Measurements from ENCODE around the gene PTGIR. TPM values are rescaled to one million over a fixed set of nuclear protein-coding genes. Genes with fewer than 3 reads are reported as not detected.
A peak's percentile ranks its signal among the peaks of the same experiment; 100 is the strongest.

PTGIR gene
- total RNA-seq, 4 donors from 2014 or later = 0.55 to 2.4 (median 2.2) TPM; not detected in 1

- WGBS, 2 donors (ENCODE audit: low coverage in 1 of 2) = 0 to 1% methylated on average over 5 to 87 of the region's 93 CpGs
- H3K27ac ChIP-seq = peak overlapping the region; percentile 97 to 100 (median 98)
- intact Hi-C loops (cut with DNase I; ENCODE audit: low total_unique reads) = loop anchor here (5.0 kb wide), 2 partner anchors 62 to 147 kb away; partner anchors contain the start of genes DACT3, FKRP and STRN4
- TF ChIP-seq POLR2A (IDR thresholded peaks at IDR 0.05) = peak; percentile 84
- TF ChIP-seq POLR2AphosphoS5 (IDR thresholded peaks at IDR 0.05) = peak; percentile 32 to 70 (median 65)
- no peak for TF ChIP-seq EP300 (IDR thresholded peaks at IDR 0.05; ENCODE audit: low read depth)
- peak in 2 of 5 experiments; percentile 9 to 14 for TF ChIP-seq CTCF (IDR thresholded peaks at IDR 0.05)
- H3K9me3 ChIP-seq = no peaks in the 10 kb centered on the region
- H3K4me1 ChIP-seq = peaks cover 19 to 42% (median 29%) of the 10 kb centered on the region in 4 donors
- in situ Hi-C loops (cut with MboI; ENCODE audit: low pct_ligation_motif_present in 1 of 4, low pct_unique_long_range_greater_than_20kb in 1 of 4, low sequenced_read_pairs in 3 of 4) = no loop called here
- H3K36me3 ChIP-seq = no peaks in the 10 kb centered on the region
- DNase-seq = peak; percentile 98
- peak overlapping the region; percentile 71 to 100 (median 100) for H3K4me3 ChIP-seq
- no peaks in the 10 kb centered on the region for H3K27me3 ChIP-seq
These were observed 24.2 kb downstream of the PTGIR start for GRCh38 chr19:46600384-46601317.

- Histone ChIP-seq H3K36me3 (no peaks in the 10 kb centered on the region), H3K27me3 (no peaks in the 10 kb centered on the region), H3K4me3 (peak overlapping the region; percentile 71 to 100 (median 100)), H3K4me1 (peaks cover 12 to 34% (median 26%) of the 10 kb centered on the region in 4 donors), H3K27ac (peak overlapping the region; percentile 97 to 100 (median 98)), H3K9me3 (no peaks in the 10 kb centered on the region)
- in situ Hi-C loops (cut with MboI; ENCODE audit: low pct_ligation_motif_present in 1 of 4, low pct_unique_long_range_greater_than_20kb in 1 of 4, low sequenced_read_pairs in 3 of 4) (no loop called here), intact Hi-C loops (cut with DNase I; ENCODE audit: low total_unique reads) (loop anchor here (5.0 kb wide), 2 partner anchors 62 to 147 kb away; partner anchors contain the start of genes DACT3, FKRP and STRN4)
- DNase-seq = no peak
- 61 to 80% methylated on average over 1 to 9 of the region's 9 CpGs for WGBS, 2 donors (ENCODE audit: low coverage in 1 of 2)
- TF ChIP-seq CTCF (IDR thresholded peaks at IDR 0.05) = no peak
- TF ChIP-seq POLR2AphosphoS5 (IDR thresholded peaks at IDR 0.05) = no peak
- TF ChIP-seq POLR2A (IDR thresholded peaks at IDR 0.05) = no peak
- TF ChIP-seq EP300 (IDR thresholded peaks at IDR 0.05; ENCODE audit: low read depth) = no peak
These were observed 25.0 kb downstream of the PTGIR start for GRCh38 chr19:46599716-46600373.

- TF ChIP-seq EP300 (IDR thresholded peaks at IDR 0.05; ENCODE audit: low read depth) (no peak), POLR2A (IDR thresholded peaks at IDR 0.05) (no peak), CTCF (IDR thresholded peaks at IDR 0.05) (no peak), POLR2AphosphoS5 (IDR thresholded peaks at IDR 0.05) (no peak)
These were observed 26.4 kb downstream of the PTGIR start for GRCh38 chr19:46598372-46598917.

GRCh38 chr19:46596008-46596407, 28.9 kb downstream of the PTGIR start:
- no peak overlapping the region for H3K27ac ChIP-seq
- H3K9me3 ChIP-seq = no peaks in the 10 kb centered on the region
- in situ Hi-C loops (cut with MboI; ENCODE audit: low pct_ligation_motif_present in 1 of 4, low pct_unique_long_range_greater_than_20kb in 1 of 4, low sequenced_read_pairs in 3 of 4) = no loop called here
- no peaks in the 10 kb centered on the region for H3K27me3 ChIP-seq
- intact Hi-C loops (cut with DNase I; ENCODE audit: low total_unique reads) = no loop called here
- DNase-seq = no peak
- H3K36me3 ChIP-seq = no peaks in the 10 kb centered on the region
- 63 to 100% methylated on average over 1 to 6 of the region's 6 CpGs for WGBS, 2 donors (ENCODE audit: low coverage in 1 of 2)
- peaks cover 0 to 5% (median 2%) of the 10 kb centered on the region in 4 donors for H3K4me1 ChIP-seq
- H3K4me3 ChIP-seq = no peak overlapping the region
- TF ChIP-seq EP300 (IDR thresholded peaks at IDR 0.05; ENCODE audit: low read depth) = no peak
- no peak for TF ChIP-seq CTCF (IDR thresholded peaks at IDR 0.05)
- TF ChIP-seq POLR2A (IDR thresholded peaks at IDR 0.05) = no peak
- no peak for TF ChIP-seq POLR2AphosphoS5 (IDR thresholded peaks at IDR 0.05)

More at GRCh38 chr19:46598372-46598917, 26.4 kb downstream of the PTGIR start:
- no peak overlapping the region for H3K4me3 ChIP-seq
- intact Hi-C loops (cut with DNase I; ENCODE audit: low total_unique reads) = no loop called here
- no peak overlapping the region for H3K27ac ChIP-seq
- H3K9me3 ChIP-seq = no peaks in the 10 kb centered on the region
- 95 to 100% methylated on average over 4 of the region's 4 CpGs for WGBS, 2 donors (ENCODE audit: low coverage in 1 of 2)
- no peak for DNase-seq
- no peaks in the 10 kb centered on the region for H3K36me3 ChIP-seq
- no peaks in the 10 kb centered on the region for H3K27me3 ChIP-seq
- peaks cover 6 to 20% (median 16%) of the 10 kb centered on the region in 4 donors for H3K4me1 ChIP-seq
- in situ Hi-C loops (cut with MboI; ENCODE audit: low pct_ligation_motif_present in 1 of 4, low pct_unique_long_range_greater_than_20kb in 1 of 4, low sequenced_read_pairs in 3 of 4) = no loop called here

Data from transverse colon (tissue), 4 donors.